Neural progenitor cell (in vitro differentiated cells): ENCODE data around the gene KIFC3. TPM values are rescaled to one million over a fixed set of nuclear protein-coding genes. Genes with fewer than 3 reads are reported as not detected.
A peak's percentile ranks its signal among the peaks of the same experiment; 100 is the strongest.

ENCODE experiments used
- DNase-seq: peaks from one replicate; pipeline ENCODE4 v3.0.0-alpha.2; 2016; ENCODE audit warnings: low spot score
- H2AFZ ChIP-seq: fragments of 200-600 bp; sonication (generic); replicated peaks from 2 replicates; pipeline ENCODE4 v1.6.1; 2016; ENCODE audit warnings: antibody characterized with exemption
- H3F3A ChIP-seq: fragments of 200-600 bp; sonication (generic); 2 replicates; pipeline ENCODE4 v1.6.1; 2016; ENCODE audit warnings: antibody characterized with exemption, low read depth
- H3K27ac ChIP-seq: fragments of 200-600 bp; sonication (generic); 2 replicates; pipeline ENCODE4 v1.5.1; 2016; ENCODE audit warnings: mild to moderate bottlenecking
- H3K27me3 ChIP-seq: fragments of 200-600 bp; sonication (generic); 2 replicates; pipeline ENCODE4 v1.6.1; 2016; ENCODE audit warnings: mild to moderate bottlenecking, moderate library complexity
- H3K36me3 ChIP-seq: fragments of 200-600 bp; sonication (generic); 2 replicates; pipeline ENCODE4 v1.5.1; 2016
- H3K4me1 ChIP-seq: fragments of 200-600 bp; sonication (generic); 2 replicates; pipeline ENCODE4 v1.6.1; 2016; ENCODE audit warnings: mixed run types
- H3K4me2 ChIP-seq: fragments of 200-600 bp; sonication (generic); 2 replicates; pipeline ENCODE4 v1.6.1; 2016
- H3K4me3 ChIP-seq: fragments of 200-600 bp; sonication (generic); 2 replicates; pipeline ENCODE4 v1.5.1; 2016
- H3K79me2 ChIP-seq: fragments of 200-600 bp; sonication (generic); 2 replicates; pipeline ENCODE4 v1.6.1; 2016; ENCODE audit warnings: low read depth
- H3K9ac ChIP-seq: fragments of 200-600 bp; sonication (generic); 2 replicates; pipeline ENCODE4 v1.6.1; 2016
- H3K9me3 ChIP-seq: fragments of 200-600 bp; sonication (generic); 2 replicates; pipeline ENCODE4 v1.5.1; 2016; ENCODE audit warnings: low read depth
- H4K20me1 ChIP-seq: fragments of 200-600 bp; sonication (generic); 2 replicates; pipeline ENCODE4 v1.6.1; 2016; ENCODE audit warnings: low read depth
- H3K27ac Mint-ChIP-seq: 3 replicates; pipeline ENCODE4 v1.8.0; 2021; ENCODE audit warnings: mixed read lengths
- H3K27me3 Mint-ChIP-seq: 2 replicates; pipeline ENCODE4 v1.8.0; 2022; ENCODE audit warnings: low read depth, mild to moderate bottlenecking, inconsistent platforms, moderate library complexity, mixed read lengths; ENCODE audit not compliant: insufficient read depth
- H3K36me3 Mint-ChIP-seq: 3 replicates; pipeline ENCODE4 v1.8.0; 2021; ENCODE audit warnings: mixed read lengths
- H3K4me1 Mint-ChIP-seq: 3 replicates; pipeline ENCODE4 v1.8.0; 2021; ENCODE audit warnings: mixed read lengths
- H3K4me3 Mint-ChIP-seq: 3 replicates; pipeline ENCODE4 v1.8.0; 2021; ENCODE audit warnings: mild to moderate bottlenecking, moderate library complexity, mixed read lengths
- H3K9me3 Mint-ChIP-seq: 3 replicates; pipeline ENCODE4 v1.8.0; 2020; ENCODE audit warnings: mixed read lengths
- CTCF ChIP-seq: fragments of 200-600 bp; sonication (generic); IDR thresholded peaks from 2 replicates; pipeline ENCODE4 v1.5.1; 2017; ENCODE audit warnings: antibody characterized with exemption, mild to moderate bottlenecking
- EZH2 ChIP-seq: fragments of 200-600 bp; sonication (generic); IDR thresholded peaks from 2 replicates; pipeline ENCODE4 v1.6.1; 2017; ENCODE audit warnings: antibody characterized with exemption, mild to moderate bottlenecking, moderate library complexity
- EZH2phosphoT487 ChIP-seq: fragments of 200-600 bp; sonication (generic); IDR thresholded peaks from 2 replicates; pipeline ENCODE4 v1.6.1; 2017; ENCODE audit warnings: antibody characterized with exemption
- total RNA-seq: library from RNA; depleted of rRNA; stranded (reverse); fragments of >200 nt; gene quantifications from 2 replicates; pipeline ENCODE4 v1.2.3, GENCODE V29; 2015; ENCODE audit warnings: low replicate concordance

The KIFC3 gene
- total RNA-seq, 1 donor from 2014 or later = 0.28 TPM

GRCh38 chr16:57734308-57734924, 67.9 kb downstream of the KIFC3 start:
- Mint-ChIP-seq H3K9me3 (no peaks in the 10 kb centered on the region), H3K27me3 (peaks cover 2% of the 10 kb centered on the region), H3K36me3 (no peaks in the 10 kb centered on the region), H3K4me3 (peak overlapping the region; percentile 98), H3K27ac (peak overlapping the region; percentile 72), H3K4me1 (peaks cover 22% of the 10 kb centered on the region)
- H3K9ac ChIP-seq = peak overlapping the region; percentile 83
- H3K9me3 ChIP-seq = no peaks in the 10 kb centered on the region
- no peaks in the 10 kb centered on the region for H4K20me1 ChIP-seq
- H3K4me2 ChIP-seq = peak overlapping the region; percentile 86
- H3K4me1 ChIP-seq = peaks cover 5% of the 10 kb centered on the region
- H3K36me3 ChIP-seq = no peaks in the 10 kb centered on the region
- peaks cover 6% of the 10 kb centered on the region for H3K79me2 ChIP-seq
- peak overlapping the region; percentile 72 for H3K4me3 ChIP-seq
- no peaks in the 10 kb centered on the region for H3K27me3 ChIP-seq
- no peak for DNase-seq
- H3K27ac ChIP-seq = peak overlapping the region; percentile 32
- H3F3A ChIP-seq = peaks cover 8% of the 10 kb centered on the region
- H2AFZ ChIP-seq = peak overlapping the region; percentile 78
- TF ChIP-seq EZH2phosphoT487 (no peak), EZH2 (no peak), CTCF (no peak)

GRCh38 chr16:57732714-57733113, 69.6 kb downstream of the KIFC3 start:
- H3K4me3 Mint-ChIP-seq = no peak overlapping the region
- H3K36me3 Mint-ChIP-seq = no peaks in the 10 kb centered on the region
- Histone ChIP-seq H3K9ac (no peak overlapping the region), H3F3A (peaks cover 8% of the 10 kb centered on the region), H3K4me3 (no peak overlapping the region), H2AFZ (no peak overlapping the region), H3K79me2 (peaks cover 6% of the 10 kb centered on the region), H3K9me3 (no peaks in the 10 kb centered on the region), H3K4me2 (no peak overlapping the region), H3K4me1 (peaks cover 5% of the 10 kb centered on the region), H3K27ac (no peak overlapping the region), H3K36me3 (no peaks in the 10 kb centered on the region), H4K20me1 (no peaks in the 10 kb centered on the region), H3K27me3 (no peaks in the 10 kb centered on the region)
- TF ChIP-seq EZH2phosphoT487 (no peak), EZH2 (no peak), CTCF (no peak)
- DNase-seq = no peak
- H3K27me3 Mint-ChIP-seq = peaks cover 2% of the 10 kb centered on the region
- no peak overlapping the region for H3K27ac Mint-ChIP-seq
- H3K4me1 Mint-ChIP-seq = peaks cover 21% of the 10 kb centered on the region
- H3K9me3 Mint-ChIP-seq = no peaks in the 10 kb centered on the region

- Histone ChIP-seq H3F3A (peaks cover 8% of the 10 kb centered on the region), H3K4me2 (no peak overlapping the region), H3K27me3 (no peaks in the 10 kb centered on the region), H3K36me3 (no peaks in the 10 kb centered on the region), H3K9ac (no peak overlapping the region), H2AFZ (no peak overlapping the region), H3K9me3 (no peaks in the 10 kb centered on the region), H3K4me1 (peaks cover 5% of the 10 kb centered on the region), H4K20me1 (no peaks in the 10 kb centered on the region), H3K79me2 (peaks cover 6% of the 10 kb centered on the region), H3K4me3 (no peak overlapping the region), H3K27ac (no peak overlapping the region)
- Mint-ChIP-seq H3K36me3 (no peaks in the 10 kb centered on the region), H3K4me3 (no peak overlapping the region), H3K27ac (no peak overlapping the region), H3K27me3 (peaks cover 2% of the 10 kb centered on the region), H3K4me1 (peaks cover 16% of the 10 kb centered on the region), H3K9me3 (no peaks in the 10 kb centered on the region)
- no peak for TF ChIP-seq EZH2
- TF ChIP-seq EZH2phosphoT487 = no peak
- TF ChIP-seq CTCF = no peak
- DNase-seq = no peak
Measured at GRCh38 chr16:57732037-57732436, 70.3 kb downstream of the KIFC3 start.
